ENCODE measurements around the gene SORCS2.
A peak's percentile ranks its signal among the peaks of the same experiment; 100 is the strongest.

SORCS2 gene

DNA sequence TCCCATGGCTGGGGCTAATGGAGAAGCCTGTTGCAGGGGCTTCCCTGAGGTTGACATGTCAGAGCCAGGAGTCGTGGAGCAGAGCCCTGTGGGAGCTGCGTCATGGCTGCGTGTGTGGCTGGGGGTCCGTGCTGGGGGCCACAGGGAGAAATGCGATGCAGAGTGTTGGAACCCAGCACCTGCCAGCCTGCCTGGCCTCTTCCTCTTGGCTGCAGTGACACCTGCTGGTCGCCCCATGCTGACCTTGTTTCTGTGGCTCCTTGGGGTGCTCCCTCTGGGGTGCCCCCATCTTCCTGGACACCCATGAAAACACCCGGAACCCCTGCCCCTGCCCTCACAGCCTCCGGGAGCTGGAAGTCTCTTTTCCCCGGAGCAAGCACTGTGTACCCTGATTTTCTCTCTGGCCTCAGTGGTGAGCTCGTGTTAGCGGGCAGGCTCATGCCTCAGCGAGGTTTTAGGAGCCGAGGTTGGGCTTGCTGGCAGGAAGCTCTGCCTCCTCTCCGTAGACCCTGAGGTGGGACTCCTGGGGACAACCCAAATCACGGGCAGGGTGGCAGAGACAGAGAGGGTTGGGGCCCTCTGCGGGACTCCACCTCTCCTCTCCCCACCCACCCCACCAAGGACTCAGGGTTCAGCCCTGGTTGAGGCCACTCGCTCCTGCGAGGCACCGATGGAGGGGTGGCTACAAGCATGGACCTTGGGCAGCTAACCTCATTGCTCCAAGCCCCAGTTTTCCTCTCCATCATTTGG lies 103.7 kb downstream of the SORCS2 start:
- Histone ChIP-seq H3K4me3 (ENCODE audit: low read length) (no peak overlapping the region), H3K4me2 (ENCODE audit: low read length) (no peak overlapping the region), H3K79me2 (ENCODE audit: low read length) (no peaks in the 10 kb centered on the region), H3K9ac (ENCODE audit: low read length) (no peak overlapping the region), H3K4me1 (ENCODE audit: low read length) (no peaks in the 10 kb centered on the region), H4K20me1 (ENCODE audit: insufficient read depth, low read length) (no peaks in the 10 kb centered on the region), H2AFZ (ENCODE audit: low read depth, low read length) (no peak overlapping the region), H3K9me3 (ENCODE audit: insufficient read depth, low read length) (no peaks in the 10 kb centered on the region), H3K27me3 (ENCODE audit: low read depth, low read length) (0 out of 2 replicates have a peak, but pooled peaks cover 4% of the 10 kb centered on the region), H3K36me3 (replicated peaks; ENCODE audit: low read depth, low read length) (no peaks in the 10 kb centered on the region), H3K27ac (ENCODE audit: low read length) (no peak overlapping the region)
- TF ChIP-seq, protein P1, sequence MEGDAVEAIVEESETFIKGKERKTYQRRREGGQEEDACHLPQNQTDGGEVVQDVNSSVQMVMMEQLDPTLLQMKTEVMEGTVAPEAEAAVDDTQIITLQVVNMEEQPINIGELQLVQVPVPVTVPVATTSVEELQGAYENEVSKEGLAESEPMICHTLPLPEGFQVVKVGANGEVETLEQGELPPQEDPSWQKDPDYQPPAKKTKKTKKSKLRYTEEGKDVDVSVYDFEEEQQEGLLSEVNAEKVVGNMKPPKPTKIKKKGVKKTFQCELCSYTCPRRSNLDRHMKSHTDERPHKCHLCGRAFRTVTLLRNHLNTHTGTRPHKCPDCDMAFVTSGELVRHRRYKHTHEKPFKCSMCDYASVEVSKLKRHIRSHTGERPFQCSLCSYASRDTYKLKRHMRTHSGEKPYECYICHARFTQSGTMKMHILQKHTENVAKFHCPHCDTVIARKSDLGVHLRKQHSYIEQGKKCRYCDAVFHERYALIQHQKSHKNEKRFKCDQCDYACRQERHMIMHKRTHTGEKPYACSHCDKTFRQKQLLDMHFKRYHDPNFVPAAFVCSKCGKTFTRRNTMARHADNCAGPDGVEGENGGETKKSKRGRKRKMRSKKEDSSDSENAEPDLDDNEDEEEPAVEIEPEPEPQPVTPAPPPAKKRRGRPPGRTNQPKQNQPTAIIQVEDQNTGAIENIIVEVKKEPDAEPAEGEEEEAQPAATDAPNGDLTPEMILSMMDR (IDR thresholded peaks at IDR 0.05; ENCODE audit: low read depth, low read length) = peak; percentile 54
- no peak for TF ChIP-seq EZH2phosphoT487 (IDR thresholded peaks at IDR 0.05; ENCODE audit: low read depth)

DNA sequence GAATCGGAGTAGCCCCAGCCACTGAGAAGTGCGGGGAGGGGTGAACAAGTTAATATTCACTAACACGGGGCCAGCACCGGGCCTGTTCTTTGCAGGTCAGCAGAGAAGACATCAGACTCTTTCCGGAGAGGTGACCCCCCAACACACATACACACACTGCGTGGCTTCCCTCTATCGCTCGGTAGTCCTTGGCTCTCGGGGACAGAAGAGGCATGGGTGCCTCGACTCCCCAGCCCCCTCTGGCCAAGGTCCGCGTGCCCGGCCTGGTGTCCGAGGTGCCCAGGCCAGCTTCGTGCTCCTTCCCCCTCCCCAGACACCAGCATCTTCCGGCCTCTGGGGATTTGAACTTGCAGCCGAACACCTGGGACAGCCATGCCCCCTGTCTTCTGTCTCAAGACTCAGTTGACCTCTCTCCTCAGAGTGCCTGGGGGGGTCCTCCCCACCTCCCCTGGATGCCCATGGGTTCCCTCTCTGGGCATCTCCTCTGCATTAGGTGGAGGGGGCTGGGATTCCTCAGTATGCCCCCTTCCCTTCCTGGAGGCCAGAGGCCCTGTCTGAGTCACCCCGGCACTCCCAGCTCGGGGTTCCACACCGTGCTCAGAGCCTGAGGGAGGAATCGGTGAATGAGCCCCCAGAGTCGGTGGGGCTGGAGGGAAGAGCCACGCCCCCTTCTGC lies 104.5 kb downstream of the SORCS2 start:
- H2AFZ ChIP-seq (ENCODE audit: low read depth, low read length) = no peak overlapping the region
- H3K27me3 ChIP-seq (ENCODE audit: low read depth, low read length) = 0 out of 2 replicates have a peak, but pooled peaks cover 4% of the 10 kb centered on the region
- no peak overlapping the region for H3K4me2 ChIP-seq (ENCODE audit: low read length)
- no peaks in the 10 kb centered on the region for H3K79me2 ChIP-seq (ENCODE audit: low read length)
- TF ChIP-seq EZH2phosphoT487 (IDR thresholded peaks at IDR 0.05; ENCODE audit: low read depth) = no peak
- TF ChIP-seq, protein P1 (IDR thresholded peaks at IDR 0.05; ENCODE audit: low read depth, low read length) = no peak
- no peak overlapping the region for H3K4me3 ChIP-seq (ENCODE audit: low read length)
- no peak overlapping the region for H3K27ac ChIP-seq (ENCODE audit: low read length)
- H3K9ac ChIP-seq (ENCODE audit: low read length) = no peak overlapping the region
- no peaks in the 10 kb centered on the region for H3K4me1 ChIP-seq (ENCODE audit: low read length)
- H3K36me3 ChIP-seq (replicated peaks; ENCODE audit: low read depth, low read length) = no peaks in the 10 kb centered on the region
- no peaks in the 10 kb centered on the region for H3K9me3 ChIP-seq (ENCODE audit: insufficient read depth, low read length)
- H4K20me1 ChIP-seq (ENCODE audit: insufficient read depth, low read length) = no peaks in the 10 kb centered on the region

DNA sequence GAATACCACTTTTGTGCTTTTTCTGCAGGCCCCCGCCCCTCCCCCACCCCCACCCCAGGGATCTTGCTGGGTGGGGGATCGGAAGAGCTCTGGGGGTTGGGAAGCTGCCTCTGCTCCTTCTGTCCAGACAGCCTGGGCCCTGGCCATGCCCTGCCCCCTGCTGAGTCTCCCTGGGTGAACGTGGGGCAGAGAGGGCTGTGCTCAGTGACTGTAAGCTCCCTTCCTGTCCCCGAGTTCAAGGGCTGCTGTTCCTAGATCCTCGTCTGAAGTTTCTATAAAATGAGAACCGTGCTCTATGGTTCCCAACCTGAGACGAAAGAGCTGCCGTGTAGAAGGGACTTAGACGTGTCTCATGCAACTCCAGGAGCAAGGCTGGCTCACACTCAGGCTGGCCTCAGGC lies 105.0 kb downstream of the SORCS2 start:
- Histone ChIP-seq H3K9me3 (ENCODE audit: insufficient read depth, low read length) (no peaks in the 10 kb centered on the region), H3K27ac (ENCODE audit: low read length) (no peak overlapping the region), H3K4me1 (ENCODE audit: low read length) (no peaks in the 10 kb centered on the region), H3K4me2 (ENCODE audit: low read length) (no peak overlapping the region), H4K20me1 (ENCODE audit: insufficient read depth, low read length) (no peaks in the 10 kb centered on the region), H3K9ac (ENCODE audit: low read length) (no peak overlapping the region), H3K27me3 (ENCODE audit: low read depth, low read length) (0 out of 2 replicates have a peak, but pooled peaks cover 4% of the 10 kb centered on the region), H3K79me2 (ENCODE audit: low read length) (no peaks in the 10 kb centered on the region), H3K4me3 (ENCODE audit: low read length) (no peak overlapping the region), H2AFZ (ENCODE audit: low read depth, low read length) (no peak overlapping the region), H3K36me3 (replicated peaks; ENCODE audit: low read depth, low read length) (no peaks in the 10 kb centered on the region)
- TF ChIP-seq, protein P1 (IDR thresholded peaks at IDR 0.05; ENCODE audit: low read depth, low read length) = no peak
- no peak for TF ChIP-seq EZH2phosphoT487 (IDR thresholded peaks at IDR 0.05; ENCODE audit: low read depth)

DNA sequence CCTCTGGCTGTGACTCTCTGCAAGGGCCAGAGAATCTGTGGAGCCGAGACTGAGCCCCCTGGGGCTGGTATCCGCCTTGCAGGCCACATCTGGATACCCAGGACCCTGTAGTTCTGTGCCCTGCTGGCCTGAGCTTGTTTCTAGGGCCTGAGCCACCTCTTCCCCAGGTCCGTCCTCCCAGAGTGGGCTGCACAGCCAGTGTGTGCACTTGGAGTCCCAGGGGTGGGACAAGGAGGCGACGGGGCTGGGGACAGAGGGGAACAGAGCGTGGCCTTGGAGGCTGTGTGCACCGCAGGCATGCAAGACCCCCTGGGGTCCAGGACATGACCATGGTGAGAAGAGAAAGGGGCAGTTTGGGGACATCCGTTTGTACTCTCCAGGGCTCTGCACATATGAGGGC lies 105.5 kb downstream of the SORCS2 start:
- H3K4me3 ChIP-seq (ENCODE audit: low read length) = no peak overlapping the region

More for the DNA sequence above, 105.5 kb downstream of the SORCS2 start:
- no peak overlapping the region for H3K9ac ChIP-seq (ENCODE audit: low read length)
- H3K4me2 ChIP-seq (ENCODE audit: low read length) = no peak overlapping the region
- H3K9me3 ChIP-seq (ENCODE audit: insufficient read depth, low read length) = no peaks in the 10 kb centered on the region
- no peaks in the 10 kb centered on the region for H3K36me3 ChIP-seq (replicated peaks; ENCODE audit: low read depth, low read length)
- no peak overlapping the region for H2AFZ ChIP-seq (ENCODE audit: low read depth, low read length)
- no peaks in the 10 kb centered on the region for H4K20me1 ChIP-seq (ENCODE audit: insufficient read depth, low read length)
- no peak overlapping the region for H3K27ac ChIP-seq (ENCODE audit: low read length)
- H3K79me2 ChIP-seq (ENCODE audit: low read length) = no peaks in the 10 kb centered on the region
- 0 out of 2 replicates have a peak, but pooled peaks cover 4% of the 10 kb centered on the region for H3K27me3 ChIP-seq (ENCODE audit: low read depth, low read length)
- TF ChIP-seq, protein P1 (IDR thresholded peaks at IDR 0.05; ENCODE audit: low read depth, low read length) = no peak
- TF ChIP-seq EZH2phosphoT487 (IDR thresholded peaks at IDR 0.05; ENCODE audit: low read depth) = no peak
- no peaks in the 10 kb centered on the region for H3K4me1 ChIP-seq (ENCODE audit: low read length)
